HepG2 (cell line): Measurements from ENCODE around the gene BCL6B. TPM values are rescaled to one million over a fixed set of nuclear protein-coding genes. Genes with fewer than 3 reads are reported as not detected.

Experiments
- ELF1 ChIP-seq: sonication (generic); formaldehyde crosslinking; IDR thresholded peaks from 2 replicates; pipeline ENCODE4 v1.4.0; 2020; ENCODE audit warnings: missing genetic modification reagents
- EP300 ChIP-seq, 3 experiments: sonication (generic) in 1 of 3; formaldehyde crosslinking in 1 of 3; IDR thresholded peaks; 2 replicates each; pipeline versions ENCODE4 v1.5.1 to v1.6.1; 2011 to 2020; ENCODE audit warnings: low read depth in 2 of 3, low read length in 2 of 3, borderline replicate concordance in 1 of 3, improper control_type of control experiment in 1 of 3, mild to moderate bottlenecking in 1 of 3, missing genetic modification reagents in 1 of 3, moderate library complexity in 1 of 3
- KDM5A ChIP-seq: fragments of 200-600 bp; sonication (generic); IDR thresholded peaks from 2 replicates; pipeline ENCODE4 v1.7.0; 2018; ENCODE audit warnings: antibody characterized with exemption, mild to moderate bottlenecking, low read length, borderline replicate concordance
- KLF11 ChIP-seq: IDR thresholded peaks from 2 replicates; pipeline ENCODE4 v1.6.1; 2016; ENCODE audit warnings: missing compliant biosample characterization
- LCORL ChIP-seq, 2 experiments: fragments of 450-650 bp in 1 of 2; sonication (generic) in 1 of 2; formaldehyde crosslinking in 1 of 2; IDR thresholded peaks; 2 replicates each; pipeline versions ENCODE4 v1.5.0 to v1.6.1; 2017 to 2020; ENCODE audit warnings: antibody characterized with exemption in 1 of 2, missing genetic modification reagents in 1 of 2
- MTA3 ChIP-seq: sonication (generic); formaldehyde crosslinking; IDR thresholded peaks from 2 replicates; pipeline ENCODE4 v1.4.0; 2020; ENCODE audit warnings: missing genetic modification reagents
- REL ChIP-seq: sonication (generic); formaldehyde crosslinking; conservative IDR thresholded peaks from 2 replicates; pipeline ENCODE4 v1.8.0; 2022; ENCODE audit warnings: mild to moderate bottlenecking, missing genetic modification reagents, moderate library complexity
- SIX4 ChIP-seq: sonication (generic); formaldehyde crosslinking; IDR thresholded peaks from 2 replicates; pipeline ENCODE4 v1.4.0; 2020; ENCODE audit warnings: missing genetic modification reagents
- SMAD1 ChIP-seq: sonication (generic); formaldehyde crosslinking; IDR thresholded peaks from 2 replicates; pipeline ENCODE4 v1.4.0; 2020; ENCODE audit warnings: missing genetic modification reagents, low read depth, mild to moderate bottlenecking, borderline replicate concordance
- TARDBP ChIP-seq: sonication (generic); formaldehyde crosslinking; IDR thresholded peaks from 2 replicates; pipeline ENCODE4 v1.8.0; 2022; ENCODE audit warnings: mild to moderate bottlenecking, missing genetic modification reagents
- ZNF335 ChIP-seq: sonication (generic); formaldehyde crosslinking; IDR thresholded peaks from 2 replicates; pipeline ENCODE4 v1.4.0; 2020; ENCODE audit warnings: missing genetic modification reagents
- ZNF44 ChIP-seq: sonication (generic); formaldehyde crosslinking; IDR thresholded peaks from 2 replicates; pipeline ENCODE4 v1.5.1; 2020; ENCODE audit warnings: mild to moderate bottlenecking, missing genetic modification reagents
- ZNF468 ChIP-seq: sonication (generic); formaldehyde crosslinking; IDR thresholded peaks from 2 replicates; pipeline ENCODE4 v1.8.0; 2022; ENCODE audit warnings: mild to moderate bottlenecking, moderate library complexity, missing genetic modification reagents
- ZNF703 ChIP-seq: sonication (generic); formaldehyde crosslinking; IDR thresholded peaks from 2 replicates; pipeline ENCODE4 v1.5.1; 2020; ENCODE audit warnings: missing genetic modification reagents, mild to moderate bottlenecking, moderate library complexity, borderline replicate concordance
- polyA plus RNA-seq, 8 experiments: library from polyadenylated mRNA; depleted of rRNA in 3 of 8; stranded (reverse) in 7 of 8; unstranded in 1 of 8; fragments of >200 nt; fragmentation: Illumina TruSeq in 4 of 8; extraction: Trizol in 4 of 8; gene quantifications; 2 replicates each; pipeline versions ENCODE4 v1.2.1 to v1.2.3, GENCODE V29; 2011 to 2016; ENCODE audit warnings: low read depth in 4 of 8, missing spikeins in 1 of 8, mixed read lengths in 1 of 8; ENCODE audit not compliant: insufficient read depth in 1 of 8
- total RNA-seq, 5 experiments: library from RNA; depleted of rRNA; stranded (reverse); fragments of >200 nt; fragmentation: Illumina TruSeq; extraction: Trizol; gene quantifications; 2 replicates each; pipeline ENCODE4 v1.2.3, GENCODE V29; 2016; ENCODE audit warnings: low read depth in 1 of 5
- TF ChIP-seq, protein P1 (sequence below): sonication (generic); formaldehyde crosslinking; IDR thresholded peaks from 2 replicates; pipeline ENCODE4 v1.8.0; 2022; ENCODE audit warnings: mild to moderate bottlenecking, missing genetic modification reagents; ENCODE audit not compliant: insufficient replicate concordance
- TF ChIP-seq, protein P2 (sequence below): IDR thresholded peaks from 2 replicates; pipeline ENCODE4 v1.6.1; 2016; ENCODE audit warnings: mild to moderate bottlenecking
- TF ChIP-seq, protein P3 (sequence below): IDR thresholded peaks from 2 replicates; pipeline ENCODE4 v1.4.0; 2020; ENCODE audit warnings: mild to moderate bottlenecking, missing genetic modification reagents
- TF ChIP-seq, protein P4 (sequence below): sonication (generic); formaldehyde crosslinking; IDR thresholded peaks from 2 replicates; pipeline ENCODE4 v1.4.0; 2020; ENCODE audit warnings: missing genetic modification reagents
- TF ChIP-seq, protein P5 (sequence below): sonication (generic); formaldehyde crosslinking; IDR thresholded peaks from 2 replicates; pipeline ENCODE4 v1.9.0; 2022; ENCODE audit warnings: missing genetic modification reagents, mild to moderate bottlenecking, borderline replicate concordance

BCL6B gene
- total and polyA plus RNA-seq, 2 of the 13 experiments (the other 11 are each of a cell fraction or from before 2014, with no cell fraction given): not detected

DNA sequence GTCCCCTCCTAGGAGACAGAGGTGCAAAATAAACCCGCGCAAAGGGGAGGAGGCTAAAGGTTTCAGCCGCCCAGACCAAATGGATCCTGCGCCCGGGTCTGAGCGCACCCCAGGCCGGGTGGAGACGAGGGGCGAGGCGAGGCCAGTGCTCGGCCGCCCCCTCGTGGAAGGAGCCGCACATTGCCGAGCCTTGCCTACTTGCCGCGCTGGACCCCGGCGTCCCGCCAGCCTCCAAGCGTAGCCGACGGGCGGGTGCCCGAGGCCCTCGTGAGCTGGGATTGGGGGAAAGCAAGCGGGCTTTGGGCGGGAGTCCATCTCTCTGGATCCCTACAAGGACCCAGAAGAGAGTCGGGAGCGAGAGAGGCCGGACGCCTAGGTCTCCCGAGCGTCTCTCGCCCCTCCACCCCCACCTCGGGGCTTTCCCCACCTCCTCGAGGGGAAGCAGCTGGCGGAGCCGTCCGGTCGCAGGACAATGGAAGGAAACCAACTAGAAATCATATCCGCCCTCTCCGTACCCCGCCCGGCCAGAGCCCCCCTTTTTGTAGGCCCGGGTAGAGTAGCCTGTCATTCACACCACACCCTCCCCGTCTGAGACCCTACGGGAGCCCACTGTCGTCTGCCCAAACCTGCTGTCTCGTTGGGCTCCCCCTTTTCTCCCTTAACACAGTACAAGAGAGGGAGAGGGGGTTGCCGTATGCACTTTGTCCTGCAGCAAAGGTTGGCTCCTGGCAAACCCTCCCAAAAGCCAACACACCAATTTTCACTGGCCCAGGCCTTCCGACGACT lies 664 bp upstream of the BCL6B start (continued):
- TF ChIP-seq EP300 (IDR thresholded peaks at IDR 0.05; ENCODE audit: low read depth in 2 of 2, low read length in 2 of 2) (no peak), EP300 (CRISPR knock-in tag; IDR thresholded peaks at IDR 0.05; ENCODE audit: borderline replicate concordance) (0 out of 2 replicates have a peak, but pooled peaks have one; percentile 23), MTA3 (no peak), LCORL (IDR thresholded peaks at IDR 0.05) (no peak), LCORL (CRISPR knock-in tag; IDR thresholded peaks at IDR 0.05) (peak; percentile 73; the same call in 1 of the 2 replicates), KDM5A (no peak), REL (CRISPR knock-in tag) (no peak), ZNF44 (no peak), TARDBP (CRISPR knock-in tag) (no peak), ZNF468 (no peak), ZNF703 (no peak), ELF1 (CRISPR knock-in tag) (no peak), ZNF335 (no peak), SIX4 (CRISPR knock-in tag) (0 out of 2 replicates have a peak, but pooled peaks have one; percentile 16), KLF11 (CRISPR knock-in tag) (no peak), SMAD1 (CRISPR knock-in tag) (no peak)
- TF ChIP-seq, protein P1, sequence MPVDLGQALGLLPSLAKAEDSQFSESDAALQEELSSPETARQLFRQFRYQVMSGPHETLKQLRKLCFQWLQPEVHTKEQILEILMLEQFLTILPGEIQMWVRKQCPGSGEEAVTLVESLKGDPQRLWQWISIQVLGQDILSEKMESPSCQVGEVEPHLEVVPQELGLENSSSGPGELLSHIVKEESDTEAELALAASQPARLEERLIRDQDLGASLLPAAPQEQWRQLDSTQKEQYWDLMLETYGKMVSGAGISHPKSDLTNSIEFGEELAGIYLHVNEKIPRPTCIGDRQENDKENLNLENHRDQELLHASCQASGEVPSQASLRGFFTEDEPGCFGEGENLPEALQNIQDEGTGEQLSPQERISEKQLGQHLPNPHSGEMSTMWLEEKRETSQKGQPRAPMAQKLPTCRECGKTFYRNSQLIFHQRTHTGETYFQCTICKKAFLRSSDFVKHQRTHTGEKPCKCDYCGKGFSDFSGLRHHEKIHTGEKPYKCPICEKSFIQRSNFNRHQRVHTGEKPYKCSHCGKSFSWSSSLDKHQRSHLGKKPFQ (CRISPR knock-in tag): no peak
- TF ChIP-seq, protein P2, sequence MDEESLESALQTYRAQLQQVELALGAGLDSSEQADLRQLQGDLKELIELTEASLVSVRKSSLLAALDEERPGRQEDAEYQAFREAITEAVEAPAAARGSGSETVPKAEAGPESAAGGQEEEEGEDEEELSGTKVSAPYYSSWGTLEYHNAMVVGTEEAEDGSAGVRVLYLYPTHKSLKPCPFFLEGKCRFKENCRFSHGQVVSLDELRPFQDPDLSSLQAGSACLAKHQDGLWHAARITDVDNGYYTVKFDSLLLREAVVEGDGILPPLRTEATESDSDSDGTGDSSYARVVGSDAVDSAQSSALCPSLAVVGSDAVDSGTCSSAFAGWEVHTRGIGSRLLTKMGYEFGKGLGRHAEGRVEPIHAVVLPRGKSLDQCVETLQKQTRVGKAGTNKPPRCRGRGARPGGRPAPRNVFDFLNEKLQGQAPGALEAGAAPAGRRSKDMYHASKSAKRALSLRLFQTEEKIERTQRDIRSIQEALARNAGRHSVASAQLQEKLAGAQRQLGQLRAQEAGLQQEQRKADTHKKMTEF (CRISPR knock-in tag): peak; percentile 60; the same call in 1 of the 2 replicates
- TF ChIP-seq, protein P3, sequence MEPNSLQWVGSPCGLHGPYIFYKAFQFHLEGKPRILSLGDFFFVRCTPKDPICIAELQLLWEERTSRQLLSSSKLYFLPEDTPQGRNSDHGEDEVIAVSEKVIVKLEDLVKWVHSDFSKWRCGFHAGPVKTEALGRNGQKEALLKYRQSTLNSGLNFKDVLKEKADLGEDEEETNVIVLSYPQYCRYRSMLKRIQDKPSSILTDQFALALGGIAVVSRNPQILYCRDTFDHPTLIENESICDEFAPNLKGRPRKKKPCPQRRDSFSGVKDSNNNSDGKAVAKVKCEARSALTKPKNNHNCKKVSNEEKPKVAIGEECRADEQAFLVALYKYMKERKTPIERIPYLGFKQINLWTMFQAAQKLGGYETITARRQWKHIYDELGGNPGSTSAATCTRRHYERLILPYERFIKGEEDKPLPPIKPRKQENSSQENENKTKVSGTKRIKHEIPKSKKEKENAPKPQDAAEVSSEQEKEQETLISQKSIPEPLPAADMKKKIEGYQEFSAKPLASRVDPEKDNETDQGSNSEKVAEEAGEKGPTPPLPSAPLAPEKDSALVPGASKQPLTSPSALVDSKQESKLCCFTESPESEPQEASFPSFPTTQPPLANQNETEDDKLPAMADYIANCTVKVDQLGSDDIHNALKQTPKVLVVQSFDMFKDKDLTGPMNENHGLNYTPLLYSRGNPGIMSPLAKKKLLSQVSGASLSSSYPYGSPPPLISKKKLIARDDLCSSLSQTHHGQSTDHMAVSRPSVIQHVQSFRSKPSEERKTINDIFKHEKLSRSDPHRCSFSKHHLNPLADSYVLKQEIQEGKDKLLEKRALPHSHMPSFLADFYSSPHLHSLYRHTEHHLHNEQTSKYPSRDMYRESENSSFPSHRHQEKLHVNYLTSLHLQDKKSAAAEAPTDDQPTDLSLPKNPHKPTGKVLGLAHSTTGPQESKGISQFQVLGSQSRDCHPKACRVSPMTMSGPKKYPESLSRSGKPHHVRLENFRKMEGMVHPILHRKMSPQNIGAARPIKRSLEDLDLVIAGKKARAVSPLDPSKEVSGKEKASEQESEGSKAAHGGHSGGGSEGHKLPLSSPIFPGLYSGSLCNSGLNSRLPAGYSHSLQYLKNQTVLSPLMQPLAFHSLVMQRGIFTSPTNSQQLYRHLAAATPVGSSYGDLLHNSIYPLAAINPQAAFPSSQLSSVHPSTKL (CRISPR knock-in tag): 0 out of 2 replicates have a peak, but pooled peaks have one; percentile 37
- TF ChIP-seq, protein P4, sequence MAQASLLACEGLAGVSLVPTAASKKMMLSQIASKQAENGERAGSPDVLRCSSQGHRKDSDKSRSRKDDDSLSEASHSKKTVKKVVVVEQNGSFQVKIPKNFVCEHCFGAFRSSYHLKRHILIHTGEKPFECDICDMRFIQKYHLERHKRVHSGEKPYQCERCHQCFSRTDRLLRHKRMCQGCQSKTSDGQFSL (CRISPR knock-in tag): peak; percentile 25; the same call in 1 of the 2 replicates
- TF ChIP-seq, protein P5, sequence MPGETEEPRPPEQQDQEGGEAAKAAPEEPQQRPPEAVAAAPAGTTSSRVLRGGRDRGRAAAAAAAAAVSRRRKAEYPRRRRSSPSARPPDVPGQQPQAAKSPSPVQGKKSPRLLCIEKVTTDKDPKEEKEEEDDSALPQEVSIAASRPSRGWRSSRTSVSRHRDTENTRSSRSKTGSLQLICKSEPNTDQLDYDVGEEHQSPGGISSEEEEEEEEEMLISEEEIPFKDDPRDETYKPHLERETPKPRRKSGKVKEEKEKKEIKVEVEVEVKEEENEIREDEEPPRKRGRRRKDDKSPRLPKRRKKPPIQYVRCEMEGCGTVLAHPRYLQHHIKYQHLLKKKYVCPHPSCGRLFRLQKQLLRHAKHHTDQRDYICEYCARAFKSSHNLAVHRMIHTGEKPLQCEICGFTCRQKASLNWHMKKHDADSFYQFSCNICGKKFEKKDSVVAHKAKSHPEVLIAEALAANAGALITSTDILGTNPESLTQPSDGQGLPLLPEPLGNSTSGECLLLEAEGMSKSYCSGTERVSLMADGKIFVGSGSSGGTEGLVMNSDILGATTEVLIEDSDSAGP: peak; percentile 34; the same call in 1 of the 2 replicates
